Measurements from ENCODE around the gene TFF1.
A peak's percentile ranks its signal among the peaks of the same experiment; 100 is the strongest.

The TFF1 gene

GRCh38 chr21:42317826-42318746 is 48.2 kb downstream of the TFF1 start:
- no peak for DNase-seq (ENCODE audit: low read depth)

GRCh38 chr21:42317341-42317741 is 49.0 kb downstream of the TFF1 start:
- no peak for DNase-seq (ENCODE audit: low read depth)

- DNase-seq (ENCODE audit: low read depth), result no peak
Observed at GRCh38 chr21:42316891-42317290, 49.4 kb downstream of the TFF1 start.

- peak; percentile 2 for DNase-seq (ENCODE audit: low read depth)
Observed at GRCh38 chr21:42315296-42315891, 50.9 kb downstream of the TFF1 start, which contains the start of gene TFF3. TSS of gene TFF3 (minus strand) at chr21:42315409. CDS start at chr21:42315374, 35 bp downstream.

GRCh38 chr21:42314616-42315295 is 51.6 kb downstream of the TFF1 start:
- DNase-seq (ENCODE audit: low read depth), result no peak

- DNase-seq (ENCODE audit: low read depth), result no peak
Observed at GRCh38 chr21:42313501-42313969, 52.8 kb downstream of the TFF1 start.

- DNase-seq (ENCODE audit: low read depth), result no peak
Observed at GRCh38 chr21:42312626-42313104, 53.7 kb downstream of the TFF1 start.
